SU-DHL-6 (cell line): ENCODE data around the gene CARD9.

ENCODE experiments used
- EZH2phosphoT487 ChIP-seq: fragments of 200-600 bp; sonication (generic), shearing (Covaris generic); conservative IDR thresholded peaks from 2 replicates; pipeline ENCODE4 v1.6.1; 2018; ENCODE audit warnings: mild to moderate bottlenecking, antibody characterized with exemption, low read length, moderate library complexity, mixed read lengths
- TF ChIP-seq, protein P1 (sequence below): fragments of 200-600 bp; sonication (generic); IDR thresholded peaks from one replicate; pipeline ENCODE4 v1.5.1; 2017; ENCODE audit warnings: antibody characterized with exemption, mild to moderate bottlenecking, low read length, moderate library complexity; ENCODE audit not compliant: insufficient read depth, poor library complexity, severe bottlenecking

GRCh38 chr9:136361047-136361753, 12.3 kb downstream of the CARD9 start:
- TF ChIP-seq, protein P1, sequence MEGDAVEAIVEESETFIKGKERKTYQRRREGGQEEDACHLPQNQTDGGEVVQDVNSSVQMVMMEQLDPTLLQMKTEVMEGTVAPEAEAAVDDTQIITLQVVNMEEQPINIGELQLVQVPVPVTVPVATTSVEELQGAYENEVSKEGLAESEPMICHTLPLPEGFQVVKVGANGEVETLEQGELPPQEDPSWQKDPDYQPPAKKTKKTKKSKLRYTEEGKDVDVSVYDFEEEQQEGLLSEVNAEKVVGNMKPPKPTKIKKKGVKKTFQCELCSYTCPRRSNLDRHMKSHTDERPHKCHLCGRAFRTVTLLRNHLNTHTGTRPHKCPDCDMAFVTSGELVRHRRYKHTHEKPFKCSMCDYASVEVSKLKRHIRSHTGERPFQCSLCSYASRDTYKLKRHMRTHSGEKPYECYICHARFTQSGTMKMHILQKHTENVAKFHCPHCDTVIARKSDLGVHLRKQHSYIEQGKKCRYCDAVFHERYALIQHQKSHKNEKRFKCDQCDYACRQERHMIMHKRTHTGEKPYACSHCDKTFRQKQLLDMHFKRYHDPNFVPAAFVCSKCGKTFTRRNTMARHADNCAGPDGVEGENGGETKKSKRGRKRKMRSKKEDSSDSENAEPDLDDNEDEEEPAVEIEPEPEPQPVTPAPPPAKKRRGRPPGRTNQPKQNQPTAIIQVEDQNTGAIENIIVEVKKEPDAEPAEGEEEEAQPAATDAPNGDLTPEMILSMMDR, result no peak
- no peak for TF ChIP-seq EZH2phosphoT487
